GM12892 (cell line): ENCODE data around the gene GSTM3.

Experiments
- POLR2A ChIP-seq: IDR thresholded peaks from 2 replicates; pipeline ENCODE4 v1.6.1; 2011; ENCODE audit warnings: low read depth, low read length, control low read depth
- POLR2AphosphoS5 ChIP-seq: IDR thresholded peaks from 2 replicates; pipeline ENCODE4 v1.6.1; 2011; ENCODE audit warnings: low read depth, low read length, control low read depth
- TAF1 ChIP-seq: IDR thresholded peaks from 2 replicates; pipeline ENCODE4 v1.6.1; 2011; ENCODE audit warnings: low read depth, mild to moderate bottlenecking, control low read depth, low read length, borderline replicate concordance

GRCh38 chr1:109782514-109782913 is 41.7 kb upstream of the GSTM3 start:
- TF ChIP-seq POLR2AphosphoS5 (no peak), POLR2A (no peak), TAF1 (no peak)
